Measurements from ENCODE around the gene ME3.
A peak's percentile ranks its signal among the peaks of the same experiment; 100 is the strongest.

Gene ME3

DNA sequence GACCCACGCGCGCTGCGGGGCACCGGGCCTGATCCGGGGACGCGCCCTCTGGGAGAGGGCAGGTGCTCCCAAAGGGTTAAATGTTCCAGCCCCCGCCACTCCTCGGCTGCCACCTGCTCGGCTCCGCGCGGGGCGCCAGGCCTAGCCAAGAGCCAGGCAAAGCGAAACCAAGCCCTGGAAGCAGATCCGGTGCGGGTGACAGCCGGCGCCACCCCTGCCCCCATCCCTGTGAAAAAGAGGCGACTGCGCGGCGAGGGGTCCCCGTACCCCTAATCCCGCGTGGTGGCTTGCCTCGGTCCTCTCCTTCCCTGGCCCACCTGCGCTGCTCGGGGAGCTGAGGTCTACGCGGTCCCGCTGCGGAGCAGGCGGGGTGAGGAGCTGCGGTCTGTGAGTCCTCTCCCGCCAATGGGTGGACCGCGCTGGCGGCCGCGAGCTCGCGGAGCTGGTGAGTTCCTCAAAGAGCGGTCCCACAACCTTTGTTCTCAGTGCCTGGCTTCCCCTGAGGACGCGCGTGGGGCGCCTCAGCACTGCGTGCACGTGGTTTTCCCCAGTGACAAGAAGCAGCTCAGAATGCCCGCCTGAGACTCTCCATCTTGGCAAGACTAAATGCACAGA lies at the start of gene ME3:
Gene ME3 (minus strand): TSS at position 610 of the 615 bp plus-strand sequence.
- no peak for DNase-seq

DNA sequence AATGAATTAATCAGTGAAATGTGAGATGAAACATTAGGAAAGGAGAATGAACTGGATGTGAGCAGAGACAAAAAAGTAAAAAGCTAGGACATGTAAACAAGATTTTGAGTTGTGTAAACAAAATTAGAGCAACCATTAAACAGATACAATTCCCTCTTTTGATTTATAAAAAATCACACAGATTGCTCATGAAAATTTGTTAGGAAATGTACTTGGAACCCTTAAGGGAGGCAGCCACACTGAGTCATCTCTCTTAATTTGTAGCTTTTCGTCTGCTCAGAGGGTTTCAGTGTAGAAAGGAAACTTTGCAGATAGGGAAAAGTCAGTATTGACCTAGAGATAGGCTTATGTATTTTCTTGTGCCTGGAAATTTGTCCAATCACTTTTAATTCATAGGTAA lies 49.6 kb upstream of the ME3 start:
- peak; percentile 70 for DNase-seq

DNA sequence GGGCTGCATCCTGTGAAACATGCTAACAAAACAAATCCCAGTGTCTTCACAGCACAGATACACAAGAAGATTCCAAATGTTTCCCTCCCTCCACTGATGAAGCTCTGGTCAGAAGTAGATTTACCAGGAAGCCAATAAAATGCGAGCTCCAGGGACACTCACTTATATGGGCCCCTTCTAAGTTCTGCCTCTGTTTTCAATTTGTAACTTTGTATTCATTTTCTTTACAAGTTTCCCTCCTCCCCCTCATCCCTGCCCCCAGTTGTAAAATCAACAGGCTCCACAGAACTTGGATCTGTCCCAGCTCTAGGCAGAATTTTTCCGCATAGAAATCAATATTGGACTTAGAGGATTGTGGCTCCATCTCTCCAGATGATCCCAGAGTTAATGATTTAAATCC lies 48.1 kb upstream of the ME3 start:
- peak; percentile 64 for DNase-seq

DNA sequence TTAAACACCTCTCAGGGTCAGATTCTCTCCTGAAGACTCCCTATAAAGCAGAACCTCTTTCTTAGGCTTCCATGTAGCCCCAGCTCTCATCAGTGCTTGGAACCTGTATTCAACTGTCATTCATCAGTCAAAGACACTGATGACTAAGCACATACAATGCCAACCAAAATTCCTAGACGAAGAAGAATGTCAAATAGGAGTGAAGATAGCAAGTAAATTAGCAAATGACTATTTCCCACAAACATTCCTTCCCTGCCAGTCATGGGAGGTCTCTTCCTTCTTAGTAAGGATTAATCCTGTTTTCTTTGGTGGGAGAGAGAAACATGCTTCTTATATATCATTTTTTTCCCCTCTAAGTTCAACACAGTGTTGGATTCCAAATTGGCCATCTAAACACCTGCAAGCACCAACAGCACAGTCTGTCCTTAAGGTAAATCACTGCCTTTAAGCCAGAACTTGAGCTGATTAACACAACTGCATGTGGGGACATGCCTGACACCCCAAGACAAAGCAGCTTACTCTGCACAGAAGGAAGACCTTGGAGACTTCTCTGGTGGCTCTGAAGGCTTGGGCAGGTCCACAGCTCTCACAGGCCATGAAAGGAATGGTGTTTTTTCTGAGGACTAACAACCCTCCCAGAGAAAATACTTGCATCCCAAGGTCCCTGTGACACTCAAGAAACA lies 47.5 kb upstream of the ME3 start:
- DNase-seq, result peak; percentile 96

DNA sequence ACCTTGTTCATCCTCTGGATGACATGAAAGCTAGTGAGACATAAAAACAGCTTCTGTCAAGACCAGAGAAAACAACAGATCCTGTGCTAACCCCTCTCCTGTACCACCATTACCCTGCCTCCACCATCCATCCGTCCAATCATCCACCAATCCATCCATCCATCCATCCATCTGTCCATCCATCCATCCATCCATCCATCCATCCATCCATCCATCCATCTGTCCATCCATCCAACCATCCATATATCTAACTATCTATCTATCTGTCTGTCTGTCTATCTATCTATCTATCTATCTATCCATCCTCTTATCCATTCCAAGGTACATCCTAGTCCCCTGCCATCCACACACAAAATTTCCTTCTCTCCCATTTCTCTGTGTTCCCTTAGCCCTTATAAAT lies 46.6 kb upstream of the ME3 start:
- DNase-seq, result no peak

DNA sequence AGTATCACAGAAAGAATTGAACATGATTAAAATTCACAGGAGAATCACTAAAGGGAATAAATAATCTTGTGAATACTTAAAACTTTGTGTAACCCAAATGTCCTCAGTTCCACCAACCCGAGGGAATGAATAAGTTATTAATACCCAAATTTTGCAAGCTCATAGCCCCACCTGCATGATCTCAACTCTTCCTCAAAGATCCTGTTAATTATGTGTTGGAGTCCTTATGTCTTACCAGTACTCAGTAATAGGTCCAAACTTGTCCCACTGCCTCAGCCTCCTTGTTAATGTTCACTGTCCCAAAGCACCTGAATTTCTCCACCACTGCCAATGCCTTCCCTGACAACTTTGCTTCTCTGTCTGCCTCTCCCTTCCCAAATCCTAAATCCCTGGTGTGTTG lies 46.1 kb upstream of the ME3 start:
- no peak for DNase-seq

DNA sequence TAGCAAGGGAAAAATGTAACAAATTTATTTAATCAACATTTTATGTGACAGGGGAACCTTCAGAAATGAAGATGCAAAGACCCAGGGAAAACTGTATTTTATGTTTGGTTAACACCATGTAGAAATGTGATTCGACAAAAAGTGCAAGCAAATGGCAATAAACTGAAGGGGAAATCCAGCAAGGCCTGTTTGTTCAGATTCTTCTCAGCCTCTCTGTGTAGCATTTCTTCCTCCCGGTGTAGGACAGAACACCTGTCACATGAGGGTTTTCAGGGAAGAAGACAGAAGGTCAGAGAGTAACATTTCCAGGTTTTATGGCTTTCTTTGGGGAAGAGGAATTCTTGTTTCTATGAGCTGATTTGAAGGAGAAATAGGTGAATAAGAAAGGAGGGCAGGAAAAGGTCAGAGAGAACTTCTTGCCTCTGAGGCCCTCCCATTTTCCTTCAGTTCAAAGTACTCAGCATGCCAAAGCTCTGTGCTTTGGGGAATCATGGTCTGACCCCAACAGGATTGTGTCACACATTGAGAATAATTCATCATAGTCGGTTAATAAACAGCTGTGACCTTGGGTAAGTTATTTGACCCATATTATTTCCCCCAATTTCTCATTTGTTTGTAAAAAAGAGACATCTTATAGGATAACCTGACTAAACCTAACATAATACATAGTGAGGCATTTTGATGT lies 45.5 kb upstream of the ME3 start:
- no peak for DNase-seq

DNA sequence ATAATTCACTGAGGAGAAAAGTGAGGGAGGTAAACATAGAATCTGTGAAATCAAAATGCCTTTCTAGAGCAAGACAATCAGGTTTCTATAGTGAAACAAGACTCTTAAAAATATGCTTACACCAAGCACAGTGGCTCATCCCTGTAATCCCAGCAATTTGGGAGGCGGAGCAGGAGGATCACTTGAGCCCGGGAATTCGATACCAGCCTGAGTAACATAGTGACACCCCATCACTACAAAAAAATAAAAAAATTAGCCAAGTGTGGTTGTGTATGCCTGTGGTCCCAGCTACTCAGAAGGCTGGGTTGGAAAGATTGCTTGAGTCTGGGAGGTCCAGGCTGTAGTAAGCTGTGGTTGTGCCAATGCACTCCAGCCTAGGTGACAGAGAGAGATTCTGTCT lies 43.2 kb upstream of the ME3 start:
- no peak for DNase-seq

DNA sequence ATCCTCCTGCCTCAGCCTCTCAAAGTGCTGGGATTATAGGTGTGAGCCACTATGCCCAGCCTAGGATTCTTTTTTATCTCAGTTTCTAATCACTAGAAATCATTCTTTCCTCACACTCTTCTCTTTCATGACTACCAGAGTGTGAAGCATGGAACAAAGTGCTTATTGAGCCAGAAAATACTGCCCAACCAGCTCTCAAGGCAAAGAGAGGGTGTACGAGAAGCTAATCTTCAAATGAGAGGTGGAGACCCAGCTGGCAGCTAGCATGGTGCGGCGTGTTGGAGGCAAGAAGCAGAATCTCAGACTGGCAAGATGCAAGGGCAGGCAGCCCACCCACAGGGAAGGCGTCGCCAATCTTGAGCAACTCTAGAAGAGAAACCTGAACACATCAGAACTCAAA lies 41.1 kb upstream of the ME3 start:
- no peak for DNase-seq

DNA sequence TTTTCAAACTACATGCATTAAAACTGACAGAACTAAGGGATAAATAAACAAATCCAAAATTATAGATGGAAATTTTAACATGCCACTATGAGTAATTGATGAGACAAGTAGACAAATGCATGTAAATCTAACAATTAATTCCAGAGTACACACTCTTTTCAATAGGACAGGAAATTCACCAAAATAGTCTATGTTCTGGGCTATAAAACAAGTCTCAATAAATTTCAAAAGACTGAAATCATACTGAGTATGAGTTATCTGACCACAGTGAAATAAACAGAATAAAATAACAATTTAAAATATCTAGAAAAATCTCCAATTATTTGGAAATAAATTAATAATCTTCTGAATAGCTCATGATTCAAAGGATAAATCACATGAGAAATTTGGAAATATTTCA lies 38.5 kb upstream of the ME3 start:
- DNase-seq, result no peak

DNA sequence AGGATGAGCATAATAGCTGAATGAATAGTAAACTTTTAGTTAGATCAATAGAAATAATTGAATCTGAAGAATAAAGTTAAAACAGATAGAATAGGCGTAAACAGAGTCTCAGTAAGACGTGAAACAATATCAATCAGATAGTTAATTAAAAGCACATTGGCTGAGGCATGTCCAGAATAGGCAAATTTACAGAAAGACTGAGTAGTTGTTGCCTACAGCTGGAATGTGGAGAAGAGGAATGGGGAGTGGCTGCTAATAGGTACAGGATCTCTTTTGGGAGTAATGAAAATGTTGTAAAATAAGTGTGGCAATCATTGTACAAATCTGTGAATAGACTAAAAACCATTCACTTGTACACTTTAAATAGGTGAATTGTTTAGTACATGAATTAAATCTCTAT lies 36.3 kb upstream of the ME3 start:
- no peak for DNase-seq

DNA sequence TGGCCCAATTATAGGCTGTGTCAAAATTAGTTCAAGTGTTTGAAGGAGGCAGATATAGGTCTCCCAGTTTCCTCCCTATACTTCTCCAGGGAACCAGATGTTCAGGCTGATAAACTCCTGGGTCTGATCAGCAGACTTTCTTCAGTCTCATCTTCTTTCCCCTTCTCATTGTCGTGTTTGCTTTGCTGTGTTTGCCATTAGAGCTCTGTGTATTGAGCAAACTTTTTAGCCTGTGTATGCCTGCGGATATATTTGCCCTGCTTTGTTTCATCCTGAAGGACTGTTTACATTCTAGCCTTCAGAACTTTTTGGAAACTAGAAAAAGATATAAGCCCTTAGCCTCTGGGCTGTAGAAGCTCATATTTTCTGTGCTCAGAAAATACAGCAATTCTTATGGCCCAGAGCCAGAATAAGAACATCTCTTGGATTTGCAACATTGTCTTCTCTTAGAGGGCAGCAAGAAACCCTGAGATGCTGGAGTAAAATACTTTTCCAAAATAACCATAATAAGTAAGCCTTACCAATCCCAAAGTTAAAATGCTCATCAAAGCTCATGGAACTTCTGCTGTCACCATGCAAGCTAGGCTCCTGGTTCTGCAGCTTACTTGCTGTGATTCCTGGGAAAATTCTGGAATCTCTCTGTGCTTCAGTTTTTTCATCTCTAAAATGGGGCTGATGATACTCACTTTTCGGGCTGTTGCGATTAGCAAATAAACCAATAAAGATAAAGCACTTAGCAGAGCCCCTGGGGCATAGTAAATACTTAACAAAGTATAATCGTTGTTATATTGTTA lies 34.1 kb upstream of the ME3 start:
- DNase-seq, result no peak

DNA sequence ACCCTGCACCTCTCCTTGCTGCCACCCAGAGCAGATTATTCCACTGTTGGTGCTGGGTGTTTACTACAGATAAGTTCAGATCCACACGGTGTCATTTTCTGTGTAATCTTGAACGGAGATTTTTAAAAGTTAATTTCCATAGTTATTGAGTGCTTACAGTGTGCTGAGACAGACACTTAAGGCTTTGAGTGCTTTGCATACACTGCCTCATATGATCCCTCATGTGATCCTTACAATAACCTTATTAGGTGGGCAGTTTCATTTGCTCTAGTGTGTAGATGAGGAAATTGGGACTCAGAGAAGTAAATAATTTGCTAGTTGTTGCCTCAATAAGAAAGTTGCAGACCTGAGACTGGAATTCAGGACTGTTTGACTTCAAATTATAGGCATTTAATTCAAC lies 32.3 kb upstream of the ME3 start:
- no peak for DNase-seq

DNA sequence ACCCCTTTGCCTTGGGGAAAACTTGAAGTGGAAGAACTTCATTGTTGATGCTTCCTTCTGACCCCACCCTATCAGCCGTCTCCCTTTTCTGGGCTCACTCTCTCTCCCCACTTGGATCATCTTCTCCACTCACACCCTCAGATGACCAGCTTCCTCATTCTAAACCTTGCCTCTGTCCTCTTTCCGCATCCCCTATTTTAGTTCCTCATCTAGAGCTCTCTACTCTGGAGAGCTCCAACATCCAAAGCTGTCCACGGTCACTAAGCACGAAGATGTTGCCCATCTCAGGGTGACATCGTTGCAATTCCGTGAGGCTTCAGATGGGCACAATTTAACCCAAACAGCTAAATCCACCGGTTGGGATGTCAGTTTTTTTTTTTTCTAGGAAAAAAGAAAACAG lies 31.6 kb upstream of the ME3 start:
- no peak for DNase-seq

DNA sequence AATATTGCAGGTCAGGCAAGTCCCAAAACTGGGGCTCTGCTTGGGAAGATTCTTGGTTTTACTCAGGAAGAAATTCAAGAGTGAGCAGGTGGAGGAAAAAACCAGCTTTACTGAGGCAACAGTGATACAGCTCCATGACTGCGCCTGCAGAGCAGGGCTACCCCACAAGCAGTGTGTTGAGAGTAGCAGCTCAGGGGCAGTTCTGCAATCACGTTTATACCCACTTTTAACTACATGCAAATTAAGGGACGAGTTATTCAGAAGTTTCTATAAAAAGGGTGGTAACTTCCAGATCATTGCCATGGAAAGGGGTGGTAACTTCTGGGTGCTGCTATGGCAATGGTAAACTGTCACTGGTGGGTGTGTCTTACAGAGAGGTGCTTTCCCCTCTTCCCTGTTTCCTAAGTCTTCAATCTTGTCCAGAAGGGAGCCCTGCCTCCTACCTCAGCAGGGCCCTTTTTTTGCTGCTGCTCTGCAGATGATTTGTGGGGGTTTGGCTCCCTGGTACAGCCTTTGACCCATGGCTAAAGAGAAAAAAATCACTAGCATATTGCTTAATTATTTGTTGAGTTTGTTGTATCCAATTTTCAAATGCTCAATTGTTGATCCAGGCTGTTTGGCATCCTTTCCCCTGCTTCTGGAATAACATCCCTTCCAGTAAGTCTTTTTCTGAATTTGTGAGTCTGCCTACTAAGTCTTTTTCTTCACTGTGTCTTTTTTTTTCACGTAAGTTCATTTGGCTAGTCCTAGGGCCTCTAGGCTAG lies 30.0 kb upstream of the ME3 start:
- DNase-seq, result no peak

DNA sequence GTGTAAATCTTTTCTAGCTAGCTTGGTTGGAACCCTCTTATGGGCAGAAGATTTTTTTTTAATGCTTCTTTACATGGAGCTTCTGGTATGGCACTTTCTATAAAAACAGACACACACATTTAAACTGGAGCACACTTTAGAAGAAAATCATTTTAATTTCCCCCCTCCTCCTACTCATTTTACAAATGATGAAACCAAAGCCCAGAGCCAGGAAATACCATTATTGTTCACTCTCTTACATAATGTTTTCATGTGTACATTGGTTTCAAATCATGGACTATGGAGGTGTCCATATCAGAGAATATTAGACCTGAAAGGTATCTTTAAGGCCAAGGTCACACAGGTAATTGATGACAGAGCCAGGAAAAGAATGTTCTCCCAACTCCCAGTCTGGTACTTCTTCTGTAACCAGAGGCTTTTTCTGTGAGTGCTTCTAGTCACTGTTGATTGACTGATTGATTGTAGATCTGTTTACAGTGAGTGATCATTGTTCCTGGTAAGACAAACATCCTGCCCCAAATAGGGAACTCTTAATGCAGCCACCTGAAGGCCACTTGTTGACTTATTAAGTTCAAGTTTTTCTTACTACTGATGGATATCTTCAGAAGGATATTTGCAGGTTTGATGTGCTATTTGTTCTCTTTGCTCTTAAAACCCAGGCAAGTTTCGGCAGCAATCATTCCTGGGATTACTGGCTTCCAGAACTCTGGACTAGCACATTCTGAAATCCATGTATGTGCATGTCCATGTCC lies 26.8 kb upstream of the ME3 start:
- peak; percentile 52 for DNase-seq

DNA sequence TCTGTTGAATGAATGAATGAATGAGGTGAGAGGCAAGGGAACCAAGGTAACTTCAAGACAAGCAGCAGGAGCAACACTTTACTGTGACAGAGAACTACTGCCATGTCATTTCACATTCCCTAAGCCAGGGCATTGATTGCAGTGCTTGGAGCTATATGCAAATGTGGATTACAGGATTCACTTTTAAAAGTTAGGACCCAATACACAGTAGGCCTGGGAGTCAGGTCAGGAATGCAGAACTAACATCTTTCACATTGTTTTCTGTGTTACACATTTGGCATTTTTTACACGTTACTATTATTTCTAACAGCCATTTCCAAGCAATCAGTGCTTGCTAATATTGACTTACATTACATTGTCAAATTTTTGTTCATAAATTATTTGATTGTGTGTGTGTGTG lies 26.2 kb upstream of the ME3 start:
- no peak for DNase-seq

DNA sequence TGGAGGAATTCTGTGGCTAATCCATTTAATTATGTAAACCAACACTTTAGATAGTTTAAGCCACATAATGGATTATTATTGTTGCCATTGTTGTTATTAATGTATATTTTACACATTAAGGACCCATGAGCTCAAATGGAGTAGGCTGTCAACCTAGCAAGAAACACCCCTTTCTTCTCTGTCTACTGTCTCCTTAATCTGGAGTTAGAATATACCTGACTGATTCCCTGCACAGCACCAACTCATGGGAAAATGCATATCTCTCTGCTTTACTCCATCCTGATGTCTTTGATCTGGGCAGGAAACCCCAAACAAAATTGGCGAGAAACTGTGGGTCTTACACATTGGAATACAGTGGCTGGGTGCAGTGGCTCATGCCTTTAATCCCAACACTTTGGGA lies 24.0 kb upstream of the ME3 start:
- no peak for DNase-seq

DNA sequence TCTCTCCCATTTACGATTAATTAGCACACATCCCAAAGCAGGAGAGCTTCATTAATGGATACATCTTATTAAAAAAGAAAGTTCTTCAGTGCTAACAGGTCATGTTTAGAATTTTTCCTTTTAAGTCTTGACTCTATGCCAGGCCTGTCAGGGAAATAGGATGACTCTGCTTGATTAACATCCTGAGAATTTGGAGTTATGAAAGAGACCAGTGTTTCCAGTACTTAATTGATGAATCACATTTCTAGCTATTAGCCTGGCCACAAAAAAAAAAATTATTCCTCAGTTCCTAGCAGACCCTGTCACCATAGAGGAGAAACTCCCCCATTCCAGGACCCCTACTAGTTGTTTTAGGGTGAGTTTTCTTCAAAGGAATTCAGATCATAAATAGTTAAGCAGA lies 23.6 kb upstream of the ME3 start:
- DNase-seq, result peak; percentile 98

DNA sequence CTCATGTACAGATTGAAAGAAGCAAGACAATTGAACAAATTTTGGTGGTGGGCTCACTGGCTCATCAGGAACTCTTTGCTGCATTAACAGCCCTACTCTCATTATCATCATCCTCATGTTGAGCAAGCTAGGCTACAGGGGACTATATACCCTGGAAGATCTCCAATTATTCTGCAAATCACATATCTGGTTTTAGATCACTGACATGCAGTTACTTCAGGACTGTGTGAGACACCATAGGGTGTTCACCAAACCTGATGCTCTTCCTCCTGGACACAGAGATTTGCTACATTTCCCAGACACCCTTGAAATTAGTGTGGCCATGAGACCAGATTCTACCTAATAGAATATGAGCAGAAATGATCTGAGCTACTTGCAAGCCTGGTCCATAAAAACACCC lies 23.0 kb upstream of the ME3 start:
- peak; percentile 59 for DNase-seq

DNA sequence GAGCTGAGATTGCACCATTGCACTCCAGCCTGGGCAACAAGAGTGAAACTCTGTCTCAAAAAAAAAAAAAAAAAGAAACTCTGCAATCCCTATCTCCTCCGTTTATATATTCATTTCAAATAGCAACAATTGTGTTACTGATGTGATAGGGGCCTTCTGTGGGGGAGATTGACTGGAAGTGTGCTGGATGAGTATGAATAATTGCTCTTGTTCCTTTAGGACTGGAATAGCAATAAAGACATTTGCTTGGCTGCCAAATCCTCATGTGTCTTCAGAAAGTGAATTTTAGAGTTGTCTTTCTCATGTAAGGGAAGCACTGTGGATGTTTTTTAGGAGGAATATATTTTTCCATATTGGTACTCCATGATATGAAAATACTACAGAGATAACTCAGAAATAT lies 21.1 kb upstream of the ME3 start:
- DNase-seq, result no peak

DNA sequence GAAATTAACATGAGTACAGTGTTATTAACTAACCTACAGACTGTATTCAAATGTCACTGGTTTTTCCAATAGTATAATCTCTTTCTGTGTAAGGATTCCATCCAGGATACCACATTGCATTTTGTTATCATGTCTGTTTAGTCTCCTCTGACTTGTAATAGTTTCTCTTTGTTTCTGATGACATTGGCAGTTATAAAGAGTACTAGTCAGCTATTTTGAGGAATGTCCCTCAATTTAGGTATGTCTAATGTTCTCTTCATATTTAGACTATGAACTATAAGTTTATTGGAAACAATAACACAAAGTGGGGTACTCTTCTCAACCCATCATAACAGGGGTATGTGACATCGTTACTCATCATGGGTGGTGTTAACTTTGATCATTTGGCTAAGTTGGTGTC lies 20.3 kb upstream of the ME3 start:
- no peak for DNase-seq
